ENCODE results near the gene LSM5. TPM values are rescaled to one million over a fixed set of nuclear protein-coding genes. Genes with fewer than 3 reads are reported as not detected.
"Not testable (repeated sequence)": the region's sequence is repeated elsewhere in the genome, so short reads cannot be mapped to it uniquely, and the experiment has no call there.

LSM5 gene
- total RNA-seq, 1 experiment from 2014 or later: 149 TPM

DNA sequence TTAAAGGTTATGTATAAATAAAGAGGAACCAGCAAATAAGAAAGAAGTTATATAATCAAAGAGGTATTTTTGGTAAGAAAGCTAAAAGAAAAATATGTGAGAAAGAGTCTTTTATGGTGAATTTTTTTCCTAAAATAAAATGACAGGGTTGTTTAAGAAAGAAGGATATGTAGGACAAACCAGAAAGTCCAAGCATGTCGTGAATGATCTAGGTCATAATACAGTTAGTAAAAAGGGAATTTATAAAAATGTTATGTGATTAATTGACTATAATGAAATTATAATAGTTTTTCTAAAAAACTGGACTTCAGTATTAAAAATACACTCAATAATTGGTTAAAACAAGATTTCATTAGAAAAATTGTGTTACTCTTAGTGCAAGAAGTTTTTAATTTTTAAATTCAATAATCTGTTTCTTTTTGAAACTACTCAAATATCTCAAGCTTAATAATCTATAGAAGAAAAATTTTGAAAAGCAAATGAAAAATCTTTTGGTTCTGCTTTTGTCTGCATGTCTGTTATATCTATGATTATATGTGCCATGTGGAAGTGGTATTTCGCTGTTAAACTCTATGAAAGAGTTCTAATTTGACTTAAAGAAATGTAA is 28.5 kb upstream of the LSM5 start:
- Histone ChIP-seq H3K9me3 (replicated peaks) (peaks cover 37% of the 10 kb centered on the region), H3K36me3 (peaks cover 5% of the 10 kb centered on the region; the same call in 1 of the 2 replicates), H3K27me3 (no peaks in the 10 kb centered on the region), H3K4me3 (no peak overlapping the region), H3K4me1 (no peaks in the 10 kb centered on the region), H3K27ac (no peak overlapping the region)
- peak; percentile 46 to 66 for DNase-seq

GRCh38 chr7:32516551-32517100 is 26.4 kb upstream of the LSM5 start:
- no peak for DNase-seq
- H3K27ac ChIP-seq: no peak overlapping the region

GRCh38 chr7:32515890-32516550 is 25.8 kb upstream of the LSM5 start:
- H3K4me3 ChIP-seq: no peak overlapping the region
- H3K4me1 ChIP-seq: no peaks in the 10 kb centered on the region

More at GRCh38 chr7:32516551-32517100, 26.4 kb upstream of the LSM5 start:
- H3K36me3 ChIP-seq: peaks cover 6% of the 10 kb centered on the region; the same call in 1 of the 2 replicates
- H3K27me3 ChIP-seq: no peaks in the 10 kb centered on the region
- H3K4me3 ChIP-seq: no peak overlapping the region
- peaks cover 37% of the 10 kb centered on the region for H3K9me3 ChIP-seq (replicated peaks)
- H3K4me1 ChIP-seq: no peaks in the 10 kb centered on the region

GRCh38 chr7:32513210-32513609 is 23.0 kb upstream of the LSM5 start:
- Histone ChIP-seq H3K9me3 (replicated peaks) (peaks cover 19% of the 10 kb centered on the region), H3K4me1 (no peaks in the 10 kb centered on the region), H3K36me3 (peaks cover 8% of the 10 kb centered on the region; the same call in 1 of the 2 replicates), H3K27ac (no peak overlapping the region), H3K4me3 (no peak overlapping the region), H3K27me3 (no peaks in the 10 kb centered on the region)
- no peak for DNase-seq

More at GRCh38 chr7:32515890-32516550, 25.8 kb upstream of the LSM5 start:
- peaks cover 36% of the 10 kb centered on the region for H3K9me3 ChIP-seq (replicated peaks)
- no peaks in the 10 kb centered on the region for H3K27me3 ChIP-seq
- no peak for DNase-seq
- H3K27ac ChIP-seq: no peak overlapping the region
- peaks cover 6% of the 10 kb centered on the region; the same call in 1 of the 2 replicates for H3K36me3 ChIP-seq

DNA sequence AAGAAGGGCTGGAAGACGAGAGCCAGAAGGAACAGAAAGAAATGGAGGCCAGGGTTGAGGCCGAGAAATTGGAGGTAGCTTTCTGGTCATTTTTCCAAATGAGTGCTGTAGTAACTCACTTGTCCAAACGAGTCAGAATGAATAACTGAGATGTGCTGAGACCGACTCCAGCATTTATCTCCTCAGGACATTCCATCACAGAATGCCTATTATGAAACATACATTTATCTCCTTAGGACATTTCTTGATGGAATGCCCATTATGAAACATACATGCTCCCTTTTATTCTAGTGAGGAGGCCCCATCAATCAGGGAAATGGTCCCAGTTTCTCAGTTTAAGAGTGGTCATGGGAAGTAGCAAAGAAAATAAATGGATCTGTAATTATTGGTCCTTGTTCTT is 21.6 kb upstream of the LSM5 start:
- Histone ChIP-seq H3K4me1 (no peaks in the 10 kb centered on the region), H3K36me3 (peaks cover 8% of the 10 kb centered on the region; the same call in 1 of the 2 replicates), H3K4me3 (no peak overlapping the region), H3K27ac (no peak overlapping the region), H3K9me3 (replicated peaks) (peaks cover 12% of the 10 kb centered on the region), H3K27me3 (no peaks in the 10 kb centered on the region)
- no peak for DNase-seq

DNA sequence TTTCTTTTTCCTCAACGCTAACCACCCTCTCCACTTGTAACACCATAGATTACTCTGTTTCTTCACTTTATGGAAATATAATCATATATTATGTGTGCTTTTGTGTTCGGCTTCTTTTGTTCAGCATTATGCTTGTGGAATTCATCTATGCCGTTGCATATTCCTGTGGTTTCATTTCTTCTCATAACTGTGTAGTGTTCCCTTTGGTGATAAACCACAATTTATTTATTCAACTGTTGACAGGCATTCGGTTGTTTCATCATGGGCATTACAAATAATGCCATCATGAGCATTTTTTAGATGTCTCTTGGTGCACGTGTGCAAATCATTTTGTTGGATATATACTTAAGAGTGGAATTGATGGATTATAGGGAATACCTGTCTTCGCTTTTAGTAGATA is 17.2 kb upstream of the LSM5 start:
- Histone ChIP-seq H3K27ac (no peak overlapping the region), H3K9me3 (replicated peaks) (0 out of 2 replicates have a peak, but pooled peaks cover 3% of the 10 kb centered on the region), H3K36me3 (peaks cover 8% of the 10 kb centered on the region), H3K4me1 (no peaks in the 10 kb centered on the region), H3K27me3 (no peaks in the 10 kb centered on the region), H3K4me3 (no peak overlapping the region)
- no peak for DNase-seq

GRCh38 chr7:32506266-32507054 is 16.3 kb upstream of the LSM5 start:
- peaks cover 4% of the 10 kb centered on the region for H3K4me1 ChIP-seq
- no peaks in the 10 kb centered on the region for H3K27me3 ChIP-seq
- H3K9me3 ChIP-seq (replicated peaks): 0 out of 2 replicates have a peak, but pooled peaks cover 3% of the 10 kb centered on the region
- no peak overlapping the region for H3K4me3 ChIP-seq
- peak in 1 of 2 experiments; percentile 16 for DNase-seq
- H3K36me3 ChIP-seq: peaks cover 8% of the 10 kb centered on the region
- H3K27ac ChIP-seq: no peak overlapping the region

- Histone ChIP-seq H3K9me3 (replicated peaks) (no peaks in the 10 kb centered on the region), H3K36me3 (peaks cover 7% of the 10 kb centered on the region), H3K4me3 (no peak overlapping the region), H3K4me1 (peaks cover 11% of the 10 kb centered on the region), H3K27ac (no peak overlapping the region), H3K27me3 (no peaks in the 10 kb centered on the region)
- no peak for DNase-seq
Measured at GRCh38 chr7:32502728-32503127, 12.5 kb upstream of the LSM5 start.

DNA sequence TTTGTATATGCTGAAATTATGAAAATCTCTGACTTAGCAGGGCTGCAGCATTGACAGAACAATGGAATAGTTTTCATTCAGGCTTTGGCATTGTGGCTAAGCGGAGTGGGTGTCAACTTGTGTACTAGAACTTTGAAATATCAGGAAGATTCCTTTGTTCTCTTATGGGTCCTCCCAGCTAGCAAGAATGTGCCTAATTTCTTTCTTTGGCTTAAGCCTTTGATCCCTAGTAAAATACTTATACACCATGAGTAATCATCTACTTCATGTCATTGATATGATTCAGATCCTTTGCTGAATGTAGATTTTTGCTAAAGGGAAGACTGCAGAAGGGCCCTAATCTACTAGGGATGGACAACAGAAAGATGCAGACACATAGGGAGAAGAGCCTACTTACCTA is 11.3 kb upstream of the LSM5 start:
- H3K27ac ChIP-seq: no peak overlapping the region; the same call in 1 of the 2 replicates
- H3K27me3 ChIP-seq: no peaks in the 10 kb centered on the region
- H3K36me3 ChIP-seq: peaks cover 7% of the 10 kb centered on the region
- peaks cover 11% of the 10 kb centered on the region for H3K4me1 ChIP-seq
- H3K4me3 ChIP-seq: no peak overlapping the region
- DNase-seq: peak in 1 of 2 experiments; percentile 6
- no peaks in the 10 kb centered on the region for H3K9me3 ChIP-seq (replicated peaks)

DNA sequence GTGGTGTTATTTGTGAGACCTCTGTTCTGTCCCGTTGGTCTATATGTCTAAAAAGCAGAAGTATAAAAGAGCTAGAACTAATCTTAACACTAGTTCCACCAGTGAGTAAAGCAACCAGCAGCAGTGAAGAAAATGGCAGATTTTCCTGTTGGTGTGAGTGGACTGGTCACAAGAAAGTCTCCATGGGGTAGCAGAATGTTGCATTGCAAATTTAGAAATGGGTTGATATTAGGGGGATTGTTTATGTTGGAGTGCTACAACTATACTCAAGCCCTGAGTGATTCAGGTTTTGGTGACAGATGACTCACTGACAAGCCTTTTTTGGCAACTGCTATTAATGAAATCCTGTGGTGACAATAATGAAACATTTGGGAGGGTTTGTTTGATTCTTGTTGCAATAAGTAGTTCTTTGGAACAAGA is 10.8 kb upstream of the LSM5 start:
- no peak overlapping the region for H3K4me3 ChIP-seq
- peaks cover 11% of the 10 kb centered on the region for H3K4me1 ChIP-seq
- no peaks in the 10 kb centered on the region for H3K9me3 ChIP-seq (replicated peaks)
- no peaks in the 10 kb centered on the region for H3K27me3 ChIP-seq
- no peak overlapping the region; the same call in 1 of the 2 replicates for H3K27ac ChIP-seq
- peaks cover 7% of the 10 kb centered on the region for H3K36me3 ChIP-seq
- no peak for DNase-seq

DNA sequence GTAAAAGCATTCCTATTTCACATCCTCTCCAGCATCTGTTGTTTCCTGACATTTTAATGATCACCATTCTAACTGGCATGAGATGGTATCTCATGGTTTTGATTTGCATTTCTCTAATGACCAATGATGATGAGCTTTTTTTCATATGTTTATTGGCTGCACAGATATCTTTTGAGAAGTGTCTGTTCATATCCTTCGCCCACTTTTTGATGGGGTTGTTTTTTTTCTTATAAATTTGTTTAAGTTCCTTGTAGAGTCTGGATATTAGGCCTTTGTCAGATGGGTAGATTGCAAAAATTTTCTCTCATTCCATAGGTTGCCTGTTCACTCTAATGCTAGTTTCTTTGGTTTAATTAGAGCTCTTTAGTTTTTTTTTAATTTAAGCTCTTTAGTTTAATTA is 10.0 kb upstream of the LSM5 start:
- peaks cover 11% of the 10 kb centered on the region for H3K4me1 ChIP-seq
- not testable (repeated sequence) for H3K36me3 ChIP-seq; H3K4me3 ChIP-seq; DNase-seq; H3K9me3 ChIP-seq (replicated peaks); H3K27me3 ChIP-seq; H3K27ac ChIP-seq

GRCh38 chr7:32499755-32500154 is 9.6 kb upstream of the LSM5 start:
- H3K27me3 ChIP-seq; H3K9me3 ChIP-seq (replicated peaks); H3K27ac ChIP-seq; H3K36me3 ChIP-seq; H3K4me3 ChIP-seq; DNase-seq: not testable (repeated sequence)
- peaks cover 11% of the 10 kb centered on the region for H3K4me1 ChIP-seq

GRCh38 chr7:32496052-32496813 is 6.1 kb upstream of the LSM5 start:
- DNase-seq: no peak
- Histone ChIP-seq H3K9me3 (replicated peaks) (no peaks in the 10 kb centered on the region), H3K27me3 (no peaks in the 10 kb centered on the region), H3K36me3 (peaks cover 2% of the 10 kb centered on the region; the same call in 1 of the 2 replicates), H3K27ac (peak overlapping the region; percentile 89), H3K4me3 (peak overlapping the region; percentile 98), H3K4me1 (peaks cover 5% of the 10 kb centered on the region)
